NOMO-1 treated with DMSO at 0.1 percent for 48 hours (cell line): ENCODE results near the gene RGS9.
A peak's percentile ranks its signal among the peaks of the same experiment; 100 is the strongest.
"Not testable (repeated sequence)": the region's sequence is repeated elsewhere in the genome, so short reads cannot be mapped to it uniquely, and the experiment has no call there.

Experiments used
- DNase-seq: peaks from one replicate; lab custom pipeline; 2025; ENCODE audit not compliant: unreplicated experiment; lab: John Stamatoyannopoulos, UW

RGS9 gene

DNA sequence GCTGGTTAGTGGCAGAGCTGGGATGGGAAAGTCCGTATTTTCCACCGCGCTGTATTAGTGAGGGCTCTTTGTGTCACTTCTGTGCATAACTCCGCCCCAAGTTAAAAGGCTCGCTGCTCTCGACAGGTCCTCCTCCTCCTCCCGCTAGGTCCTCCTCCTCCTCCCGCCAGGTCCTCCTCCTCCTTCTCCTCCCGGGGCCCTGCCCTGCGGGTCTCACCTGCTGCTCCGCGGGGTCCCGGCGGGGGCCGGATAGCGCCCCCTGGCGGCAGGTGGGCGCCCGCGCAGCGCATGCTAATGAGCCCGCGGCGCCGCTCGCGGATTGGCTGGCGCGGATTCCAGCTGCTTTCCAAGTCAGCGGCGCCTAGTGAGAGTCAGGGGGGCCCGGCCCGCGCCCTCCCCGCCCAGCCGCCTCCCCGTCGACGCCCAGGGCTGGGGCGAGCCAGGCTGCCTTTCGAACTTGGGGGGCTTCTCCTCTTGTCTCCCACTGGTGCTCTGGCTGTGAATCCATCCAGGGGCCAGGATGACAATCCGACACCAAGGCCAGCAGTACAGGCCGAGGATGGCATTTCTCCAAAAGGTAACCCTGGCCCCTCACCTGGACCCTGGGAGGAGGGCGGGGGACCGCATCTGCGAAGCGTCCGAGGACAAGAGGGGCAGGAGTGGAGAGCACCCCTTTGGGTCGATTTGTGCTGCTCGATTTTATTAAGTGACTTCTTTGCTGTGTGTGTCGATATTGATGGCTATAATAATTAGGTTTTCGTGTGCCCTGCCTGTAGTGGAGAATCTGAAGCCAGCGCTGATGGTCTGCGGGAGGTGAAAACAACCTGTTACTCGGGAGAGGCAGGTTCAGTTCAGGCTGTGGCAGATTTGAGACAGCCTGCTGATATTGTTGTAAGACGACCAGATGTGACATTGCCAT lies at the start of gene RGS9:
RGS9 (plus strand) TSS at position 350 of the 919 bp plus-strand sequence; CDS start at position 521, 171 bp downstream.
- DNase-seq: peak; percentile 45

DNA sequence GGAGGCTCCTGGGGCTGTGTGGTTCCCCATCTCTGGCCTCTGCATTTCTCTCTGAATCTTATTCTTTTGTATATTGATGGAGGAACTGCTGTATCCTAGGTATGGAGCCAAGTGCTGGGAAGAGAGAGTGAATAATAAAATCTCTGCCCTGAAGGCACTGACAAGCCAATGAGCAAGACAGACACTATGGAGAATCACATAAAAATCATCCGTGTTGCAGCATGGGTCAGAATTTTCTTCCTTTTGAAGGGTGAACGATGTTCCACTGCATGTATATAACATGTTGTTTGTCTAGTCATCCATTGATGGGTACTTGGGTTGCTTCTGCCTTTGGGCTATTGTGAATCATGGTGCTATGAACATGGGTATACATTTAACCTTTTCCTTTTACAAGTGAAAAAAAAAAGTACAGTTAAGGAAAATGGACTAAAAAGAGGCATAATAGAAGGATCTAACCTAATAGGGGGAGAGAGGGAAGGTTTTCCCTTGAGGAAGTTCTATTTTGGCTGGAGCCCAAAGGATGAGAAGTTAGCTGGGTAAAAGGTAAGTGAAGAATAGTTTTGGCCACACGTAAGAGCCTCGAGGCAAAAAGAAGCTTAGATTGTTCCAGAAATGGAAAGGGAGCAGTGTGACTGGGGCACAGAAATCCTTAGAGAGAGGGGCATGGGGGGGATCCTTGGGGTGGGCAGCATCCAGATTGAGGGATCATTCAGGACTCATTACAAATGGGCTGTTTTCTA lies 48.4 kb upstream of the RGS9 start:
- no peak for DNase-seq

DNA sequence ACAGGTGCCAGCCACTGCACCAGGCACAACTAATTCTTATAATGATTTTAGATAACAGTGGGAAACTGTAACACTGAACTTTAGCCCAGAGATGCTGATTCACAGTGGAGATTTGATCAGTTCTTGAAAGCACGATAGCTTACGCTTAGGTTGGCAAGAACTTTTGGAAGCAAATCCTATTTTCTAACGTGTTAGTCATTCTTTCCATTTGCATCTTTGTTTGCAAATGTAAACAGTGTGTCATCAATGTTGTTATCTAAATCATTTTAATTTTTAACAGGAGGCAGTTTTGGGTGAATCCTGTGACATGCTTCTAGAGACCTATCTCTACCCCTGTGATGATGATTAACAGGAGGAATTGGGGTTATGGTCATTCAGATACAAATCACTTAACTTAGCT lies 44.9 kb upstream of the RGS9 start:
- no peak for DNase-seq

DNA sequence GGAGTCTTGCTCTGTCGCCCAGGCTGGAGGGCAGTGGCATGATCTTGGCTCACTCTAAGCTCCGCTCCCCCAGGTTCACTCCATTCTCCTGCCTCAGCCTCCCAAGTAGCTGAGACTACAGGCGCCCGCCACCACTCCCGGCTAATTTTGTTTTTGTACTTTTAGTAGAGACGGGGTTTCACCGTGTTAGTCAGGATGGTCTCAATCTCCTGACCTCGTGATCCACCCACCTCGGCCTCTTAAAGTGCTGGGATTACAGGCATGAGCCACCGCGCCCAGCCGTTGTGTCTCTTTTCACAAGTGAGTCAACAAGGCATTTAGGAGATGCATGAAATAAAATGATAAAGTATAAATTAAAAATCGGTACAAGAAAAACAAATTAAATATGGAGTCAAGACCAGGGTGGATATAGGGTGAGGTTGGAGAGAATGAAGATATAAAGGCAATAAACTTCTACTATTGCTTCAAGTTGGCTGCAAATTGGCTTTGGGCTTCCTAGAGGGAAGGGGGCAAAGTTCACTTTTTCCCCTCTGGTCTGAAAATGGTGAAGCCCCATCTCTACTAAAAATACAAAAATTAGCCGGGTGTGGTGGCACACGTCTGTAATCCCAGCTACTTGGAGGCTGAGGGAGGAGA lies 44.3 kb upstream of the RGS9 start:
- not testable (repeated sequence) for DNase-seq

DNA sequence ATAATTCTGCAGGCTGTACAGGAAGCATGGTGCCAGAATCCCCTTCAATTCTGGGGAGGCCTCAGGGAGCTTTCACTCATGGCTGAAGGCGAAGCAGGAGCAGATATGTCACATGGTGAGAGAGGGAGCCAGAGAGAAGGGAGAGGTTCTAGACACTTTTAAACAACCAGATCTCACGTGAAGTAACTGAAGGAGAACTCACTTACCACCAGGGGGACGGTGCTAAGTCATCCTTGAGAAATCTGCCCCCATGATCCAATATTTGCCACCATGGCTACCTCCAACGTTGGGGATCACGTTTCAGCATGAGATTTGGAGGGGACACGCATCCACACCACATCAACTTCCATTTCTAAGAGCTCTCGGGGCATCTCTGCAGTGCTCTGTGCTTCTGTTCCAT lies 43.2 kb upstream of the RGS9 start:
- DNase-seq: no peak

DNA sequence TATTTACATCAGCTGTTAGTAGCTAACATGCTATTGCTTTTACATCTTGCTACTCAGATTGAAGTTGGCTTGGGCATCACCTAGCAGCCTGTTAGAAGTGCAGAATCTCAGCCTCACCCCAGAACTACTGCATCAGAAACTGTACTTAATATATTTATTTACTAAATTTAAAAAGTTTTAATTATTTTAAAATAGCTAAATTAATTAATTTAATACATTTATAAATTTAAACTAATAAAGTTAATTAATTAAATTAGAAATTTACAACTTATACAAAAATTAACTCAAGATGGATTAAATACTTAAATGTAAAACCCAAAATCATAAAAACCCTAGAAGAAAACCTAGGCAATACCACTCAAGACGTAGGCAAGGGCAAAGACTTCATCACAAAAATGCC lies 41.7 kb upstream of the RGS9 start:
- no peak for DNase-seq

DNA sequence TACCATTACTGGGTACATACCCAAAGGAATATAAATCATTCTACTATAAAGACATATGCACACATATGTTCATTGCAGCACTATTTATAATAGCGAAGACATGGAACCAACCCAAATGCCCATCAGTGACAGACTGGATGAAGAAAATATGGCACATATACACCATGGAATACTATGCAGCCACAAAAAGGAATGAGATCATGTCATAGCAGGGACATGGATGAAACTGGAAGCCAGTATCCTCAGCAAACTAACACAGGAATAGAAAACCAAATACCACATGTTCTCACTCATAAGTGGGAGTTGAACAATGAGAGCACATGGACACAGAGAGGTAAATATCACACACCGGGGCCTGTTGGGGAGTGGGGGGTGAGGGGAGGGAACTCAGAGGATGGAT lies 40.8 kb upstream of the RGS9 start:
- DNase-seq: not testable (repeated sequence)

DNA sequence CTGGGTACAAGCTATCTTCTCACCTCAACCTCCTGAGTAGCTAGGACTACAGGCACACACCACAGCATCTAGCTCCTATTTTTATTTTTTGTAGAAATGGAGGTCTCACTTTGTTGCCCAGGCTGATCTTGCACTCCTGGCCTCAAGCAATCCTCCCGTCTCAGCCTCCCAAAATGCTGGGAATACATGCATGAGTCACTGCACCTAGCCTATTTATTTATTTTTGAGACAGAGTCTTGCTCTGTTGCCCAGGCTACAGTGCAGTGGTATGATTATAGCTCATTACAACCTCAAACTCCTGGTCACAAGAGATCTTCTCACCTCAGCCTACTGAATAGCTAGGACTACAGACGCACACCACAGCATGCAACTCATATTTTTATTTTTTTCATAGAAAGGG lies 40.1 kb upstream of the RGS9 start:
- no peak for DNase-seq

DNA sequence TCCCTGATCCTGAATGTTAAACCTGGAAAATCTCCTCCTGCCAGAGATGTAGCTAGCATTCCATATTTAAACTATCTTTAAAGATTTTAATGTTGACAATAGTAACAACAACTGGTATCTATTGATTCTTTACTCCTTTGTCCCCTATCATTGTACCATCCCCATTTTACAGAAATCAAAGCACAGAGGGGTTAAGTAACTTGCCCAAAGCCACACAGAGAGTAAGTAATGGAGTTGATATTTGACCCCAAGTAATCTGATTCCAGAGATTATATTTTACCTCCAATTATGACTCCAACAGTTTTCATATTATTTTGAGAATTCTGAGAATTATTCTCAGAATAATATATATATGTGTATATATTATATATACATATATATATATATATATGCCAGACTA lies 37.7 kb upstream of the RGS9 start:
- no peak for DNase-seq

DNA sequence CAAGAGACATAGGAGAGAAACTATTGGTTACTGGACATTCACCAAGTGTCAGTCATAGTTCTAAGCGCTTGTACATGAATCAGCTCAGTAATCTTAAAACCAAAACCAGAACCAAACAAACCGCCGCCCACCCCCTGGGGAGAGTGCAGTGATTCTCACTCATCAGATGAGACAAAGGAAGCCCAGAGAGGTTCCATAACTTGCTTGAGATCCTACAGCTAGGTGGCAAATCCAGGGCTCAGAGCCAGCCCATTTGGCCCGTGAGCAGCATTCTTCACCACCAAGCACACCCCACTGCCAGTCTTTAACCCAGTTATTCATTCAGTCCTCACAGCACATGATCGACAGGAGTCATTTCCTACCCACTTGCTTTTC lies 37.2 kb upstream of the RGS9 start:
- no peak for DNase-seq

DNA sequence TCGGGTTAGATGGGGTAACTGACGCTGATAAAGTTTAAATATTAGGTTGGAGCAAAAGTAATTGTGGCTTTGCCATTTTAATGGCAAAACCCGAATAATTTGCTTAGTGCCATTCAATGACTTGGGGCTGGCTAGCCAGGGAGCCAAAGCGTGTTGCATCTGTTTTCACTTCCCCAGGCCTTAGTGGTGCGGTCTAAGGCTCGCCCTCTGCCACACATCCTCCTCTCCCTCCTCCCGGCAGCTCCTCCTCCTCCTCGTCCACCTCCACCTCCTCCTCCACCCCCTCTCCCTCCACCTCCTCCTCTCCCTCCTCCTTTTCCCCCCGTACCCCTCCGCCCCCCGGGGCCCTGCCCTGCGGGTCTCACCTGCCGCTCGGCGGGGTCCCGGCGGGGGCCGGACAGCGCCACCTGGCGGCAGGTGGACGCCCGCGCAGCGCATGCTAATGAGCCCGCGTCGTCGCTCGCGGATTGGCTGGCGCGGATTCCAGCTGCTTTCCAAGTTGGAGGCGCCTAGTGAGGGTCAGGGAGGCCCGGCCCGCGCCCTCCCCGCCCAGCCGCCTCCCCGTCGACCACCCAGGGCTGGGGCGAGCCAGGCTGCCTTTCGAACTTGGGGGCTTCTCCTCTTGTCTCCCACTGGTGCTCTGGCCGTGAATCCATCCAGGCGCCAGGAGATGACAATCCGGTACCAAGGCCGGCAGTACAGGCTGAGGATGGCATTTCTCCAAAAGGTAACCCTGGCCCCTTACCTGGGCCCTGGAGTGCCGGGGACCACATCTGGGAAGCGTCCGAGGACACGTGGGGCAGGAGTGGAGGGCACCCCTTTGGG lies 36.6 kb upstream of the RGS9 start:
- DNase-seq: peak; percentile 82

DNA sequence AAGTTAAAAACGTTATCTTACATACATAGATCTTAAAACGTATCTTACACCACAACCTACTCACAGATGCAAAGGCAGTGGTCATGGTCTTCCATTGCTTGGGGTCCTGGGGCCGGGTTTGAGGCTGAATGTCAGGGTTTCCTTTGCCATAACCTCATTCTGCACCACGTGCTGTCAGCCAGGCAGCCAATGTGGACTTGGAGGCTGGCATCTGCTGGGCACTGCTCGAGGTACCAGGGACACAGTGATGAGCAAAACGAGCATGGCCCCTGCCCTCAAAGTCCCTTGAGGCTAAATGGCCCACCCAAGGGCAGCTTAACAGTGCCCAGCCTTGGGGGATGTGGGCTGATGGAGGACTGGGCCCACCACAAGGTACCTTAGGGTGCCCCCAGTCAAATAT lies 35.8 kb upstream of the RGS9 start:
- no peak for DNase-seq

DNA sequence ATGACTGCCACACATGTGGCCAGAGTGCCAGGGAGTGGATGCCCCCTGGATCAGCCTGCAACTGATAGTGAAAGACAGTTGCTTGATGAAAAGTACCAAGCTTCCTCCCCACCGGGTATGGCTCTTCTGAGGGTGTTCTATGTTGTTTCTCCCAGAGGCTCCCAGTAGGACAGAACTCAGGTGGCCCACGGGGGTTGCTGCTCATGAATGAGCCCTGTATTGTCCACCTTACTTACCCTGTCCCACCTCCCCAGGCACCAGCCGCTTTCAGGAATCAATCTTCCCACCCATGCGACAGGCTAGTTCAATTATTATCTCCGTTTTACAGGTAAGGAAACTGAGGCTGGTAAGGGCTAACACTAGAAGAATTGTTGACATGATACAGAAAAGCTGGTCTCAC lies 34.9 kb upstream of the RGS9 start:
- no peak for DNase-seq

DNA sequence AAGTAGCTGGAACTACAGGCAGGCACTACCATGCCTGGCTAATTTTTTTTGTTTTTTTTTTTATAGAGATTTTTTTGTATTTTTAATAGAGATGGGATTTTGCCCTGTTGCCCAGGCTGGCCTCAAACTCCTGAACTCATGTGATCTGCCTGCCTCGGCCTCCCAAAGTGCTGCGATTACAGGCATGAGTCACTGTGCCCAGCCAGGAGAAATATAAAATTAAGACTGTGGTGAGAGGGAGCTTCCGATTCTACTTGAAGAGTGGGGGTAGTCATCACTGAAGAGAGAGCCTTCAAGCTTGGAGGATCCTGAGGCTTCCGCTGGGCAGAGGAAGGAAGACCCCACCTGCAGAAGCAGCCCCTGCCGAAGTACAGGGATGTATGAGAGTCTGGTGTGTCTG lies 34.4 kb upstream of the RGS9 start:
- no peak for DNase-seq

DNA sequence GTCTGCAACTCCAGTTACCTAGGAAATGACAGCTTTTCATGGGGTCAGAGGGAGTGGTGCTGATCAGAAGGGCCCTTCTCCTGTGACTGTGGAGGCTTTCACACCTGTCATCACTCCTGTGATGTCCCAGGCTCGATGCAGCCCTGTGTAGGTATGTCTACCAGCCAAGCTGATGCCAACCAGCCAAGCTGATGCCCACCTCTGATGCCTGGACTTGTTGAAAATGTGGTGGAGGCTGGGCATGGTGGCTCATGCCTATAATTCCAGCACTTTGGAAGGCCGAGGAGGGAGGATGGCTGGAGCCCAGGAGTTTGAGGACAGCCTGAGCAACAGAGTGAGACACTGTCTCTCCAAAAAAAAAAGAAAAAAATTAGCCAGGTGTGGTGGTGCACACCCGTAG lies 33.7 kb upstream of the RGS9 start:
- no peak for DNase-seq

DNA sequence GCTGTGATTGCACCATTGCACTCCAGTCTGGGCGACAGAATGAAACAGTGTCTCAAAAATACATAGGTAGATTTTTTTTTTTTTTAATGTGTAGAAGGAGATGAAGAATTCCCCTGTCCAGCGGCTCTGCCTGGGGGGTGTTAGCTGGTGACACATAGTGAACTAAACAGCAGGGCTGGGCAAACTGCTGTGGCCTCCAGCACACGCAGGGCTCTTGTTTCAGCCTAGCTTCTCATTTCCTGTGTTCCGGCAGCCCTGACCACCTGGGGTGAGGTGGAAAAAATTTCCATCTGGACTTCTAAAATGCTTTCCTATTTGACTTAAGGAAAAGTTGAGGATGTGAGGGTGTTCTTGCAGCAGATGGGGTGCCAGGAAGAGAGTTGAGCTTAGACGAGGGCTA lies 33.3 kb upstream of the RGS9 start:
- DNase-seq: no peak

DNA sequence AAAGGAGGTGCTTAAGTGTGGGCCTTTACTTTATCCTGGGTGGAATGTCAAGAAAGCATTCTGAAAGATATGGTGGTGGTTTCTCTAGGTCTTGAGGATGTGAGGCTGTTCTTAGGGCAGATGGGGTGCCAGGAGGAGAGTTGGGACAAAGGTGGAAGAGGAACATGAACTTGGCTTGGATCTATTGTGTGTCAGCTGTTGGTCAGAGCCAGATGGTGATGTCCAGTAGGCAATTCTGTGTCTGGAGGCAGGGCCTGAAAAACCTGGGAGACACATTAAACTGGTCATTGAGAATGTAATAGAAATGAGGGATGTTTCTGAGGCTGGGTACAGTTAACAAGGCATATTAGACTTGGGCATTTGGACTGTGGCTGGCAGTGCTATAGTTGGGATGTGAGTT lies 32.6 kb upstream of the RGS9 start:
- DNase-seq: no peak

DNA sequence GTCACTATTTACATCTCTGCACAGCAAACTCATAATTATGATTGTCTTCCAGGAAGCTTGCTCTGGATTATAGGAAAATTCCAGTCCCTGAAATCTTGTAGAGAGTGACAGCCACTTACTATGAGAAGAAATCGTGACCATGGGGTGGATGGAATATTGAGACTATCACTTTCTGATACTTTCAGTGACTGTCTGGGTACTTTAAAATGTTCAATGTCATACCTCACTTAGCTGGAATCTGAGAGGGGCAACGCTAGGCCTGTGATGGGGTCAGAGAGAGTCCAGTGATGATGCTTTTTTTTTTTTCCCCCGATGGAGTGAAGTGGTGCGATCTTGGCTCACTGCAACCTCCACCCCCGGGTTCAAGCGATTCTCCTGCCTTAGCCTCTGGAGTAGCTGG lies 32.2 kb upstream of the RGS9 start:
- no peak for DNase-seq

DNA sequence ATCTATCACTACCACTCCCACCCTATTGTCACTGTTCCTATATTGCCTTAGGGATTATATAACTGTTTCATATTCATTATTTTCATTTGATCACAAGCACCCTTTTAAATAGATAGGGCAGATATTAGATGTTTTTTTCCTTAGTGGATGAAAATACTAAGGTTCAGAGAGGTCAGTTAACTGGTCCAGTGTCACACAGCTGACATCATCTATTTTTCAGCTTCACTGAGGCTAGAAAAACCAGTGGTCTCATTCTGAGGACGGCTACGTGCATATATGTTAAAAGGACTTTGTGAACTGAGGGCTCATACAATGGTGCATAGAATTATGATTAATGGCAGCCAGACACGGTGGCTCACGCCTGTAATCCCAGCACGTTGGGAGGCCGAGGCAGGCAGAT lies 29.0 kb upstream of the RGS9 start:
- DNase-seq: no peak

DNA sequence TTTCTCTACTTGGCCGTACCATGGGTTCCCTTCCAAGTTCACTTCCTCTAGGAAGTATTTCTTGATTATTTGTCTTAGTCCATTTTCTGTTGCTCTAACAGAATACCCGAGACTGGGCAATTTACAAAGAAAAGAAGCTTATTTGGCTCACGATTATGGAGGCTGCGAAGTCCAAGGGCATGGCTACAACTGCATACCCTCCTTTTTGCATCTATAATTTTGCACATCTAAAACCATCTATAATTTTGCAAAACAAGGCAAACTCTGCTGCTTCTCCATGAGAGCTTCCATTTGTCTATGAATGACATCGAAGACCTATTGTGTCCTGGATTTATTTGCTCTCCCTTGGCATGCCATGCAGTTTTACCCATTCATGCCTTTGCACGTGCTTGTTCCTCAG lies 27.6 kb upstream of the RGS9 start:
- no peak for DNase-seq
